Activated CD4-positive, alpha-beta T cell treated with anti-CD3 and anti-CD28 coated beads, Interleukin-2, amount 10 ng/mL, durations not matched to agents 24 days and 14 days (primary cell): ENCODE measurements around the gene UBAP1L. TPM values are rescaled to one million over a fixed set of nuclear protein-coding genes. Genes with fewer than 3 reads are reported as not detected.

Source experiments
- DNase-seq: peaks from one replicate; pipeline ENCODE4 v3.0.0; 2022
- H3K27ac Mint-ChIP-seq: one replicate; pipeline ENCODE4 v1.8.0; 2022; ENCODE audit warnings: mild to moderate bottlenecking, mixed read lengths
- H3K27me3 Mint-ChIP-seq: one replicate; pipeline ENCODE4 v1.8.0; 2022; ENCODE audit warnings: mixed read lengths
- H3K36me3 Mint-ChIP-seq: one replicate; pipeline ENCODE4 v1.8.0; 2022; ENCODE audit warnings: low read depth, mild to moderate bottlenecking, mixed read lengths
- H3K4me1 Mint-ChIP-seq: one replicate; pipeline ENCODE4 v1.8.0; 2021; ENCODE audit warnings: mixed read lengths
- H3K4me3 Mint-ChIP-seq: one replicate; pipeline ENCODE4 v1.8.0; 2022; ENCODE audit warnings: mild to moderate bottlenecking, moderate library complexity, mixed read lengths
- H3K9me3 Mint-ChIP-seq: one replicate; pipeline ENCODE4 v1.8.0; 2021; ENCODE audit warnings: mixed read lengths
- intact Hi-C: fragments of 100-400 bp; cut with micrococcal nuclease; formaldehyde crosslinking; loops from one replicate; pipeline ENCODE4 v1.15.1; 2023
- total RNA-seq: library from RNA; stranded (reverse); gene quantifications from 2 replicates; pipeline ENCODE4 v1.2.3, GENCODE V29; 2022

UBAP1L gene
- total RNA-seq, 1 donor from 2014 or later = 6.6 TPM

- H3K9me3 Mint-ChIP-seq = no peaks in the 10 kb centered on the region
Observed at GRCh38 chr15:65072027-65072426, 43.0 kb downstream of the UBAP1L start.

DNA sequence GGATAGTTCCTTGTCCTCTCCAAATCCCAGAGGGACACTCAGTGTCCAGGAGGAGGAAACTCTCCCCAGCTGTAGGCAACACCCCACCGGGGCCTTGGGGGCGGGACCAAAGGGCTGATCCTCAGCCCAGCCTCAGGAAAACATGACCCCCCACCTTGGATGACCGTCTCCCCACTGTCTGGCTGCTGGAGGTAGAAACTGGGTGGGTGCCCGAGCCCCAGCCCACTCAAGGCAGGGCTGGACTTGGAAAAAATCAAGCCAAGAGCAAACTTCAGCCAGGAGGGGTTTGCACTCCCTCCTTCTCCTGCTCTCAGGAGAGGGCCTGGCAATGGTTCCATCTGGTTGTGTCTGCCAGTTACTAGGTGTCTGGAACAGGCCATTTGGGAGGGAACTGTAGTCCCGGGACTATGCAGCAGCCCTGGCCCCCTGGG is 43.6 kb downstream of the UBAP1L start:
- no peak for DNase-seq
- no peak overlapping the region for H3K27ac Mint-ChIP-seq
- no peaks in the 10 kb centered on the region for H3K9me3 Mint-ChIP-seq
- peaks cover 32% of the 10 kb centered on the region for H3K27me3 Mint-ChIP-seq
- intact Hi-C loops = no loop called here
- peaks cover 3% of the 10 kb centered on the region for H3K4me1 Mint-ChIP-seq
- H3K4me3 Mint-ChIP-seq = no peak overlapping the region
- H3K36me3 Mint-ChIP-seq = no peaks in the 10 kb centered on the region

More at GRCh38 chr15:65072027-65072426, 43.0 kb downstream of the UBAP1L start:
- intact Hi-C loops = no loop called here
- H3K36me3 Mint-ChIP-seq = no peaks in the 10 kb centered on the region
- H3K4me1 Mint-ChIP-seq = peaks cover 3% of the 10 kb centered on the region
- H3K27me3 Mint-ChIP-seq = peaks cover 28% of the 10 kb centered on the region
- no peak overlapping the region for H3K27ac Mint-ChIP-seq
- no peak overlapping the region for H3K4me3 Mint-ChIP-seq
- no peak for DNase-seq

DNA sequence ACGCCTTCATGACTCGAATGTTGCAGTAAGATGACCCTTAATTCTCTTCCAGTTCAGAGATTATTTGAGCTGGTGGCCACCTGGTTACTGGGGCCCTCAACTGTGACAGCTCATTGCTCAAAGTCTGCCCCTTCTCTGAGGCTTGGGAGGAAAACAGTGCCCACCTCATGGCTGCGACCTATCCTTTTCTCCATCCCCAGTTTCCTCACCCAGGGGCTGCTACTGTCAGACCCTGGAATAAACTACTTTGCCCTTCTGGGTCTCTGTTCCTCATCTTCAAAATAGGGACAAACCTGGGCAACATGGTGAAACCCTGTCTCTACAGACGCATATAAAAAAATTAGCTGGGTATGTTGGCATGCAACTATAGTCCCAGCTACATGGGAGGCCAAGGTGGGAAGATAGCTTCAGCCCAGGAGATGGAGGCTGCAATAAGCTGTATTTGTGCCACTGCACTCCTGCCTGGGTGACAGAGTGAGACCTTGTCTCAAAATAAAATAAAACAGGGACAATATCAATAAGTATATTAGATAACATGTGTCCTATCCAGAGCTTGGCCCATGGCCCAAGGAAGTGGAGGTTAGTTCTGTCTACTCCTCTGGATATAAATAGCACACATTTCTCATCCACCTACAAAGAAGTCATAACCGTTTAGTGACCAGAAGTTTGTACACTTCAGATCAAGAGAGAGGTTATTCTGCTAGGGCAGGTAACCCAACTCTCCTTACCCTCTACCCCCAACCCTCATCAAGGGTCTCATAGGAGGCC is 45.0 kb downstream of the UBAP1L start:
- Mint-ChIP-seq H3K4me1 (peaks cover 3% of the 10 kb centered on the region), H3K27me3 (peaks cover 44% of the 10 kb centered on the region), H3K36me3 (no peaks in the 10 kb centered on the region), H3K27ac (no peak overlapping the region), H3K4me3 (no peak overlapping the region), H3K9me3 (no peaks in the 10 kb centered on the region)
- intact Hi-C loops = no loop called here
- no peak for DNase-seq

DNA sequence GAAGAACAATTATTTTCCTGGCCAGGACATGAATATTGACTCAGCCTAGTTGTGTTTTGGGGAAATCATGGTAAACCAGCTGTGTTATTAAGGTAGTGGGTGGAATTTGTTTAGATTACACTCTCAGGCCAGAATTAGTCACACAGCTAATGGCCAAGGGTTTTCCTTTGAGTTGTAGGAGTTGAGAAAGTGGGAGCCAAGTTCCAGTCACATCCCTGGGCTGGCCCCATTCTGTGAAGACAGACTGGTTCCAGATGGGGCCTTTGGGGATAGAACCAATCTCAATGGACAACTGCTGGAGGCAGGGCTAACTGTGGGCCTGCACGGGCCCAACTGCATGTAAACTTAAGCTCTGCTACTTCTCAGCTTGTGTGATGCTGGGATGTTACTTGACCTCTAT is 45.8 kb downstream of the UBAP1L start:
- no peak overlapping the region for H3K4me3 Mint-ChIP-seq
- intact Hi-C loops = no loop called here
- H3K27ac Mint-ChIP-seq = no peak overlapping the region
- DNase-seq = no peak
- H3K4me1 Mint-ChIP-seq = peaks cover 3% of the 10 kb centered on the region
- no peaks in the 10 kb centered on the region for H3K36me3 Mint-ChIP-seq
- peaks cover 48% of the 10 kb centered on the region for H3K27me3 Mint-ChIP-seq
- no peaks in the 10 kb centered on the region for H3K9me3 Mint-ChIP-seq

DNA sequence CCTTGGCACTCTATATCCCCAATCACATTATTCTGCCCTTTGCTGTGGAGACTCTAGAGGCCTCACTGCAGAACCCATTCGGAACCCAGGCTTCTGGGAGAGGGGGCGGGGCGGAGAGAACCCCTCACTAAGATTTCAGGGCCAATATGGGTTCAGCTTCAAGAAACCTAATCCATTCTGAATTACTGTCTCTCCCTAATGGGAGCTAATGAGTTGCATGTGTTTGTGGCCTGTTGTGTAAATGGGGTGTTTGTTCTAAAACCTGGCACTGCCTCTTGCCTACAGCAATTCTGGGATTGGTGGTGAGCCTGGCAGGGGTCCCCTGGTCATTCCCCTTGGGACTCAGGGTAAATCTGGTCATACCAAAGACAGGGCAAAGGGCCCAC is 46.6 kb downstream of the UBAP1L start:
- Mint-ChIP-seq H3K36me3 (no peaks in the 10 kb centered on the region), H3K27me3 (peaks cover 55% of the 10 kb centered on the region), H3K27ac (no peak overlapping the region), H3K9me3 (no peaks in the 10 kb centered on the region), H3K4me1 (peaks cover 3% of the 10 kb centered on the region), H3K4me3 (peak overlapping the region; percentile 31)
- intact Hi-C loops = no loop called here
- no peak for DNase-seq

DNA sequence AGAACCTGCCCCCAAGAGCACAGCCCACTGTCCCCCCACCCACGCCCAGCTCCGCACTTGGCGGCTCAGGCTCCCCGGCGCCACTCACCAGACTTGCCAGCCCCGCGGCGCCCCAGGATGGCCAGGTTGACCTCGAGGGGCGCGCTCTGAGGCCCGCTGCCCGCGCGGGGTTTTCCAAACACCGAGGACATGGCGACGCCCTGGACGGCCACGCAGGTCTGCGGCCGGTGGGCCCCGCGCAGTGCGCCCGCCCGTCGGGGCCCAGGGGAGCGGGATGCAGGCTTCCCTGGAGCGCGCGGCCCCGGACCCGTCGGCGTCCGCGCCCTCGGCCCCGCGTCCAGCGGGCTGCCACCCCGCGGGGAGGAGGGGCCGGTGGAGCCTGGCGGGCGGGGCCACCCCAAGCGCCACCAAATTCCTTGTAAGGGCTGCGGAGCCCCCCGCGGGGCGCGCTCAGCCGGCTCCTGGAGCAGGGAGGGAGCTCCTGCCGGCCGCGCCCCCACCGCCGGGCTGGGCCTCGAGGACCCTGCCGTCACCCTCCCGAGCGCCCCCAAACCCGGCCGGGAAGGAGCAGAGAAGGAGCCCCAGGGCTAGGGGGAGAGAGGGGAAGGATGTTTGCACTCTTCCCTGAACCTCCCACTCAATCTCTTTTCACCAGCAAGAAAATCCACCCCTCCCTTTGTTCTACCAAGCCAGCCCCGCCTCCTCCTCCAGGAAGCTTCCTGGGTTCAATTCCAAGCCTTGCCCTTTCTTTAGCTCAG is 47.2 kb downstream of the UBAP1L start, which contains the start of gene RASL12:
TSS of gene RASL12 (minus strand) at position 347 of the 758 bp plus-strand sequence. CDS start at position 191, 156 bp downstream.
- Mint-ChIP-seq H3K36me3 (no peaks in the 10 kb centered on the region), H3K4me1 (peaks cover 3% of the 10 kb centered on the region), H3K4me3 (peak within 1 kb of the TSS; percentile 31), H3K27me3 (peaks cover 55% of the 10 kb centered on the region), H3K27ac (no peak within 1 kb of the TSS), H3K9me3 (no peaks in the 10 kb centered on the region)
- intact Hi-C loops = no loop called here
- no peak for DNase-seq

DNA sequence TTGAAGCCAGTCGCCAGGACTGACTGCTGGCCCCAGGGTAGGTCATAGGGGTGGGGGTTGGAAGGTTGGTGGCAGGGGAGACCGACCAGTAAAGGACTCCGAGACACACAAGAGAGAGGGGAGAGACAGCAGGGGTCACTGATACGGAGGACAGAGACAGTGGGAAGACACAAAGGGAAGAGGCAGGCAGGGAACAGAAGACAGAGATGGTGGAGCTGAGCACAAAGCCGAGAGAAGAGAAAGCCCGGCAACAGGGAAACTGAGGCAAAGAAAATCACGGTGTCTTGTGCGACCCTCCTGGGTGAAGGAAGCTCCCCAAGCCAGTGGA is 47.7 kb downstream of the UBAP1L start:
- no peak for DNase-seq
- Mint-ChIP-seq H3K27ac (no peak overlapping the region), H3K27me3 (peaks cover 55% of the 10 kb centered on the region), H3K4me3 (no peak overlapping the region), H3K4me1 (peaks cover 3% of the 10 kb centered on the region), H3K36me3 (no peaks in the 10 kb centered on the region), H3K9me3 (no peaks in the 10 kb centered on the region)
- intact Hi-C loops = no loop called here

DNA sequence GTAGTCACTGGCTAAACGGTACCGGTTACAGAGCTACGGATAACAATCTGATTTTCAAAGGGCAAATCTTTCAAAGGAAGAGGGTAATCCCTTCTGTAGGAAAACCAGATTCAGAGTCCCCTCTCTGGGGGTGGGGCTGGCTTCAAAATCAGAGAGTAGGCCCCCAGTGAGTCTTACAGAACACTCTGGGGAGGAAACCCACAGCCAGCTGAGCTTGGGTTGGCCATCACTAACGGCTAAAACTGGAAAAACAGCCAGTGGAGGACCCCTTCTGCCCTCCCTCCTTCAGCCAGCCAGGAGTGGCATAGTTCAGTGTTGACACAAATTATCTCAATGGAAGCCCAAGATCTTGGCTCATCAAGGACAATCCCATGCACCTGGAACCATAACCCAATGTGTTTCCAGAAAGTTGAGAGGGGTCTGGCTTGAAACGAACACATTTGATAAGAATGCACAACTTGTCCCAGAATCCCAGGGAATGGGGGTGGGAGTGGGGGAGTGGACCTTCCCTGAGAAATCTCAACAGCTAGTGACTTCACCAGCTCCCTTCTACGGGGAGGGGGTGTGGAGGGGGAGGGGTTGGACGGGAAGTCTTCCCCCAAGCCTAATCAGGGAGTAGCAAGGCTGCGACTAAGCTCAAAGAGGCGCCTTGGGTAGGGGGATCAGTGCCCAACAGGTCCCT is 48.2 kb downstream of the UBAP1L start:
- Mint-ChIP-seq H3K27me3 (peaks cover 55% of the 10 kb centered on the region), H3K4me3 (no peak overlapping the region), H3K27ac (no peak overlapping the region), H3K9me3 (no peaks in the 10 kb centered on the region), H3K36me3 (no peaks in the 10 kb centered on the region), H3K4me1 (peaks cover 3% of the 10 kb centered on the region)
- intact Hi-C loops = no loop called here
- no peak for DNase-seq

GRCh38 chr15:65066001-65066634 is 48.9 kb downstream of the UBAP1L start:
- Mint-ChIP-seq H3K9me3 (no peaks in the 10 kb centered on the region), H3K36me3 (no peaks in the 10 kb centered on the region), H3K27ac (no peak overlapping the region), H3K27me3 (peaks cover 55% of the 10 kb centered on the region), H3K4me1 (peaks cover 3% of the 10 kb centered on the region), H3K4me3 (no peak overlapping the region)
- intact Hi-C loops = no loop called here
- no peak for DNase-seq

- no peak for DNase-seq
- Mint-ChIP-seq H3K4me3 (no peak overlapping the region), H3K27me3 (peaks cover 33% of the 10 kb centered on the region), H3K27ac (no peak overlapping the region), H3K4me1 (no peaks in the 10 kb centered on the region), H3K9me3 (no peaks in the 10 kb centered on the region), H3K36me3 (no peaks in the 10 kb centered on the region)
- intact Hi-C loops = no loop called here
Observed at GRCh38 chr15:65062726-65063125, 52.3 kb downstream of the UBAP1L start.

DNA sequence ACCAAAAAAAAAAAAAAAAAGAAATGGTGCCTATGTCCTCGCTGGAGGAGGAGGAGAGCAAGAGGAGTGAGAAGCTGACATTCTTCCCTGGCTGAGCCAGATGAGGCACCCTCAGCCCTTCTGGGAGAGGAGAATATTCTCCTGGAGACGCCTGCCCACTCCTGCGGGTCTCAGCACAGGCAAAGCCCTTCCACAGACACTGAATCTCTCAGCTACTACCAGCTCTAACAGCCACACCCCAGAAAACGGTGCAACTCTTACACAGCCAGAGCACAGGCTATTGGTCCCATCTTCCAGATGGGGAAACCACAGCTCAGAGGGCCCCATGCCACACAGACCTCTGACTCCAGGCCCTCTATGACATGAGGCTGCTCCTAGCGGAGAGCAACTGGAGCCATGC is 52.9 kb downstream of the UBAP1L start:
- no peak overlapping the region for H3K27ac Mint-ChIP-seq
- no peak for DNase-seq
- intact Hi-C loops = no loop called here
- H3K4me3 Mint-ChIP-seq = no peak overlapping the region
- H3K4me1 Mint-ChIP-seq = no peaks in the 10 kb centered on the region
- H3K27me3 Mint-ChIP-seq = peaks cover 30% of the 10 kb centered on the region
- no peaks in the 10 kb centered on the region for H3K9me3 Mint-ChIP-seq
- no peaks in the 10 kb centered on the region for H3K36me3 Mint-ChIP-seq

- Mint-ChIP-seq H3K27ac (no peak overlapping the region), H3K36me3 (no peaks in the 10 kb centered on the region), H3K4me1 (no peaks in the 10 kb centered on the region), H3K4me3 (no peak overlapping the region), H3K27me3 (peaks cover 18% of the 10 kb centered on the region), H3K9me3 (no peaks in the 10 kb centered on the region)
- intact Hi-C loops = no loop called here
- DNase-seq = no peak
Observed at GRCh38 chr15:65060641-65061397, 54.2 kb downstream of the UBAP1L start.

GRCh38 chr15:65059931-65060596 is 54.9 kb downstream of the UBAP1L start:
- H3K36me3 Mint-ChIP-seq = no peaks in the 10 kb centered on the region
- intact Hi-C loops = no loop called here
- no peaks in the 10 kb centered on the region for H3K9me3 Mint-ChIP-seq
- no peak overlapping the region for H3K4me3 Mint-ChIP-seq
- H3K27ac Mint-ChIP-seq = no peak overlapping the region
- no peak for DNase-seq
- H3K4me1 Mint-ChIP-seq = peaks cover 3% of the 10 kb centered on the region
- H3K27me3 Mint-ChIP-seq = peaks cover 11% of the 10 kb centered on the region
